Activated CD4-positive, alpha-beta memory T cell treated with anti-CD3 and anti-CD28 coated beads for 36 hours (primary cell): ENCODE results near the gene MYH14. TPM values are rescaled to one million over a fixed set of nuclear protein-coding genes. Genes with fewer than 3 reads are reported as not detected.
"Not testable (repeated sequence)": the region's sequence is repeated elsewhere in the genome, so short reads cannot be mapped to it uniquely, and the experiment has no call there.

ENCODE experiments used
- CTCF ChIA-PET: fragments of 350-600 bp; sonication (Branson Sonifier 250); formaldehyde crosslinking; loops from one replicate; lab custom pipeline; 2021; ENCODE audit warnings: antibody characterized with exemption, inconsistent platforms; lab: Charles Lee
- POLR2A ChIA-PET: fragments of 350-600 bp; sonication (Branson Sonifier 250); formaldehyde crosslinking; loops from one replicate; lab custom pipeline; 2021; ENCODE audit warnings: antibody characterized with exemption; lab: Charles Lee
- DNase-seq: peaks from one replicate; pipeline ENCODE4 v3.0.0-alpha.2; 2020
- H3K27ac Mint-ChIP-seq: one replicate; pipeline ENCODE4 v1.8.0; 2021; ENCODE audit warnings: mixed read lengths
- H3K27me3 Mint-ChIP-seq: one replicate; pipeline ENCODE4 v1.8.0; 2021; ENCODE audit warnings: mixed read lengths
- H3K36me3 Mint-ChIP-seq: one replicate; pipeline ENCODE4 v1.8.0; 2021; ENCODE audit warnings: mixed read lengths
- H3K4me1 Mint-ChIP-seq: one replicate; pipeline ENCODE4 v1.8.0; 2021; ENCODE audit warnings: low read depth, mixed read lengths
- H3K4me3 Mint-ChIP-seq: one replicate; pipeline ENCODE4 v1.8.0; 2021; ENCODE audit warnings: mild to moderate bottlenecking, mixed read lengths
- H3K9me3 Mint-ChIP-seq: one replicate; pipeline ENCODE4 v1.8.0; 2021; ENCODE audit warnings: mixed read lengths
- intact Hi-C: fragments of 100-400 bp; cut with micrococcal nuclease; formaldehyde crosslinking; loops from one replicate; pipeline ENCODE4 v1.15.1; 2023
- total RNA-seq, 2 experiments: library from RNA; stranded (reverse); gene quantifications; one replicate each; pipeline ENCODE4 v1.2.3, GENCODE V29; 2021

MYH14 gene
- total RNA-seq, 2 experiments from 2014 or later: not detected

DNA sequence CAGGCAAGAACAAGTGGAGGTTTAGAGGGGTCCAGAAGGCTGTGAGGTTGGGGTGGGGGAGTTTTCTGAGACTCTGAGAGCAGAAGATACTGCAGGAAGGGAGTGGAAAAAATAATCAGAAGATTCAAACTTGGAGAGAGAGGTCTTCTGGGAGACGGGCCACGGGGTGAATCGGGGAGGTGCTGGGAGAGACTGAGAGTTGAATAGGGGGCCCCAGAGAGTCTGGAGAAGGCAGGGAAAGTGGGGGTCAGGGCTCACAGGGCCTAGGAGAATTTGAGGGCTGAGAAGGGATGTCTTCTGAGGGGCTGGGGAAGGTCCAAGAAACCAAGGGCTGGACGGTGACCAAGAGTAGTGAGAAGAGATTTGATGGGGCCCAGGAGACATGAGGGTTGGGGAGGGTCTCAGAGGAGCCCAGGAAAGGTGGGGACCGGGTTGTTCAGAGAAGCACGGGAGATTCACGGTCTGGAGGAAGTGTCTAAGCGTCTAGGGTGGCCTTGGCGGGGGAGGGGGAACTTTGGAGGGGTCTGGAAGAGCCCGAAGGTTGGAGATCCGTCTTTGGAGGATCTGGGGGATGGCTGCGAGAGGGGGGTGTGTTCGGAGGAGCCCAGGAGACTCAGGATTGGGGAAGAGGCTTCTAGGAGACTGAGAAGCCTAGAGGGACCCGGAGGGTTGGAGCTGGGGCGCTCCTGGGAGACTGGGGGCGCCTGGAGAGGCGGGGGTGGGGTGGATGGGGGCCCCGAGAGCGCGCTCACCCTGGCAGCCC lies 124.2 kb downstream of the MYH14 start:
- intact Hi-C loops: loop anchor here (2.0 to 10.0 kb wide), 4 partner anchors 35 to 650 kb away; partner anchors contain the start of genes PRMT1, VRK3 and ZNF473
- H3K27ac Mint-ChIP-seq: peak overlapping the region; percentile 16
- no peaks in the 10 kb centered on the region for H3K9me3 Mint-ChIP-seq
- ChIA-PET CTCF (interaction anchor here (0.7 to 1.9 kb wide), 8 partner anchors 13 to 180 kb away, joined by 3 to 11 read pairs (median 6); no protein-coding TSS in a partner anchor), POLR2A (no interaction called here)
- peaks cover 41% of the 10 kb centered on the region for H3K27me3 Mint-ChIP-seq
- H3K4me3 Mint-ChIP-seq: peak overlapping the region; percentile 60
- no peak for DNase-seq
- H3K36me3 Mint-ChIP-seq: peaks cover 20% of the 10 kb centered on the region
- H3K4me1 Mint-ChIP-seq: peaks cover 53% of the 10 kb centered on the region

DNA sequence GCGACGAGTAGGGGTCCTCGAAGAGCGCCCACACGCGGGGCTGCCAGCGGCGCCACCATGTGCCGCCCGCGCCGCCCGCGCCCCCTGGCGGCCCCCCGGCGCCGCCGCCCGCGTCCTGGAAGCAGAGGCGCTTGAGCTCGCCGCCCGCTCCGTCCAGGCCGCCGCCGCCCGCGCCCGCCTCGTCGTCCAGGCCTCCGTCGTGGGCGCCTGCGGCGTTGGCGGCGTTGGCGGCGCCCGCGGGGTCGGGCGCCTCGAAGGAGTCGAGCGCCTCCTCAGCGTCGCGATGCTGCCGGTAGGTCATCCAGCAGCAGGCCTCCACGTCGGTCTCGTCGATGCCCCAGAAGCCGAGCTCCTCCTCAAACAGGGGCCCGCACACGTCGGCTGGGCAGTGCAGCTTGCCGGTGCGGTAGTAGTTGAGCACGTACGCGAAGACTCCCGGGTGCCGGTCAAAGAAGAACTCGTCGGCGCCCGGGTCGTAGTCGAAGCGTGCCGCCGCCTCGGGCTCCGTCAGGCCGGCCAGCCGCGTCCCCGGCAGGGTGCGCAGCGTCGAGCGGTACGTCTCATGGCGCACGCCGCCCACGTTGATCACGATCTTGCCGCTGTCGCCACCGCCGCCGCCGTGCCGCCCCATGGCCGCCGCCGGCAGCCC lies 124.9 kb downstream of the MYH14 start:
- peaks cover 44% of the 10 kb centered on the region for H3K27me3 Mint-ChIP-seq
- peaks cover 17% of the 10 kb centered on the region for H3K36me3 Mint-ChIP-seq
- DNase-seq: peak; percentile 32
- H3K4me1 Mint-ChIP-seq: peaks cover 57% of the 10 kb centered on the region
- intact Hi-C loops: loop anchor here (2.0 to 10.0 kb wide), 4 partner anchors 34 to 651 kb away; partner anchors contain the start of genes PRMT1, VRK3 and ZNF473
- H3K4me3 Mint-ChIP-seq: no peak overlapping the region
- CTCF ChIA-PET: interaction anchor here (0.7 to 1.9 kb wide), 10 partner anchors 12 to 181 kb away, joined by 3 to 11 read pairs (median 4); no protein-coding TSS in a partner anchor
- no peak overlapping the region for H3K27ac Mint-ChIP-seq
- H3K9me3 Mint-ChIP-seq: no peaks in the 10 kb centered on the region
- POLR2A ChIA-PET: interaction anchor here (1.2 kb wide), 1 partner anchor 24 kb away, joined by 3 read pairs; no protein-coding TSS in a partner anchor

DNA sequence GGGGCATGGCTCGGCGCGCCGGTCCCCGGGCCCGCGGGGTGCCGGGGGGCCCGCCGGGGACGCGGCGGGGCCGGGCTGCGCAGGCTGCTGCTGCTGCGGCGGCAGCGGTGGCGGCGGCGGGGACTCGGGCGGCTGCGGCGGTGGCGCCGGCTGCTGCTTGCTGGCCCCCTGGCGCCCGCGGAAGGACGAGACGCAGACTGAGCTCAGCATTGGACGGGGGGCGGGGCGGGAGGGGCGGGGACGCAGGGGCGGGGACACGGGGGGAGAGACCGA lies 125.4 kb downstream of the MYH14 start:
- no peak overlapping the region for H3K4me3 Mint-ChIP-seq
- no peak overlapping the region for H3K27ac Mint-ChIP-seq
- intact Hi-C loops: loop anchor here (1.0 to 10.0 kb wide), 6 partner anchors 18 to 652 kb away; partner anchors contain the start of genes PRMT1, VRK3 and ZNF473
- no peak for DNase-seq
- ChIA-PET CTCF (interaction anchor here (0.7 to 1.9 kb wide), 9 partner anchors 11 to 74 kb away, joined by 3 to 11 read pairs (median 5); partner anchors contain the start of gene NR1H2), POLR2A (interaction anchor here (1.2 kb wide), 1 partner anchor 23 kb away, joined by 3 read pairs; no protein-coding TSS in a partner anchor)
- H3K27me3 Mint-ChIP-seq: peaks cover 49% of the 10 kb centered on the region
- H3K4me1 Mint-ChIP-seq: peaks cover 62% of the 10 kb centered on the region
- H3K9me3 Mint-ChIP-seq: no peaks in the 10 kb centered on the region
- H3K36me3 Mint-ChIP-seq: peaks cover 20% of the 10 kb centered on the region

DNA sequence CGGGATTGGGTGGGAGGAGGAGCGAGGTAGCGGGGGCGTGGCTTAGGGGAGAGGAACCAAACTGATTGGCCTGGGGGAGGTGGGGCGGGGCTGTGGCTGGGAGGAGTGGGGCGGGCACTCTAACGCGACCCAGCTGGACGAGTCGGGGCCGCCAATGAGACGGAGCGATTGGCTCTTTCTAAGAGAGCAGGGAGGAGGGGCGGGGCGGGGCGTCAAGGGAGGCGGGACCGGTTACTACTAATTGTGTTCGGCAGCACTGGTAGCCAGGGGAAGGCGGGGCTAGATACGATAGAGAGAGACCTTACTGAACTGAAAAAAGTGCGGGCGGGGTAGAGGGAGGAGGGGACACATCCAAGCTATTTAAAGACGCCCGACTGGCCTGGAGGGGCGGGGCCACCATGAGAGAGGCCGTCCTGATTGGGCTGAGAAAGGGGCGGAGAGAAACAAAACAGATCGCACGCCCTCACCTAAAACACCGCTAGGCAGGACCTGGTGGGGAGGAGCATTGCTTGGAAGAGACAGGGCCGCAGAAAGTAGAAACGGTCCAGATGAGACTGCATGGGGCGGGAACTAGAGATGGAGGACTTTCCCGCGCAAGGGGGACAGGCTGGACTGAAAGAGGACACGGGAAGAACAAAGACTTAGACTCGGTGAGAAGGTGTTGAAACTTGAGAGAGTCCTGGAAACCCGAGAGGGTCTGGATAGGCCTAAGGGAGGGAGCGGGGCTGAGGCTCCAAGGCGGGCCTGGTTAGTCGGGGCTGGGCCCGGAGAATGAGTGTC lies 125.9 kb downstream of the MYH14 start, which contains the start of gene KCNC3:
Gene KCNC3 (minus strand): TSS at position 232 of the 780 bp plus-strand sequence. CDS start 295 bp downstream, outside the sequence.
- H3K27me3 Mint-ChIP-seq: peaks cover 49% of the 10 kb centered on the region
- DNase-seq: peak; percentile 100
- peaks cover 67% of the 10 kb centered on the region for H3K4me1 Mint-ChIP-seq
- peak within 1 kb of the TSS; percentile 82 for H3K4me3 Mint-ChIP-seq
- no peaks in the 10 kb centered on the region for H3K9me3 Mint-ChIP-seq
- H3K36me3 Mint-ChIP-seq: peaks cover 21% of the 10 kb centered on the region
- H3K27ac Mint-ChIP-seq: peak within 1 kb of the TSS; percentile 88
- ChIA-PET CTCF (interaction anchor here (0.7 to 1.9 kb wide), 9 partner anchors 11 to 75 kb away, joined by 3 to 11 read pairs (median 5); partner anchors contain the start of gene NR1H2), POLR2A (interaction anchor here (1.2 kb wide), 1 partner anchor 23 kb away, joined by 3 read pairs; no protein-coding TSS in a partner anchor)
- intact Hi-C loops: loop anchor here (1.0 to 10.0 kb wide), 6 partner anchors 18 to 652 kb away; partner anchors contain the start of genes PRMT1, VRK3 and ZNF473

DNA sequence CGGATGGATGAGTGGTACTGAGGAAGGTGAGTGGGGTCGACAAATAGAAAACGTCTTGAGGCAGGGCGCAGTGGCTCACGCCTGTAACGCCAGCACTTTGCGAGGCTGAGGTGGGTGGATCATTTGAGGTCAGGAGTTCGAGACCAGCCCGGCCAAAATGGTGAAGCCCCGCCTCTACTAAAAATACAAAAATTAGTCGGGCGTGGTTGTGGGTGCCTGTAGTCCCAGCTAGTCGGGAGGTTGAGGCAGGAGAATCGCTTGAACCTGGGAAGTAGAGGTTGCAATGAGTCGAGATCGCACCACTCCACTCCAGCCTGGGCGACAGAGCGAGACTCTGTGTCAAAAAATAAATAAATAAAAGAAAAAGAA lies 126.5 kb downstream of the MYH14 start:
- H3K9me3 Mint-ChIP-seq, POLR2A ChIA-PET: not testable (repeated sequence)
- Mint-ChIP-seq H3K36me3 (peaks cover 21% of the 10 kb centered on the region), H3K4me3 (peak overlapping the region; percentile 82), H3K27me3 (peaks cover 49% of the 10 kb centered on the region), H3K4me1 (peaks cover 71% of the 10 kb centered on the region), H3K27ac (peak overlapping the region; percentile 88)
- intact Hi-C loops: loop anchor here (1.0 to 10.0 kb wide), 7 partner anchors 17 to 653 kb away; partner anchors contain the start of genes PRMT1, VRK3 and ZNF473
- DNase-seq: peak; percentile 49
- CTCF ChIA-PET: interaction anchor here (1.9 kb wide), 1 partner anchor 29 kb away, joined by 11 read pairs; no protein-coding TSS in a partner anchor

DNA sequence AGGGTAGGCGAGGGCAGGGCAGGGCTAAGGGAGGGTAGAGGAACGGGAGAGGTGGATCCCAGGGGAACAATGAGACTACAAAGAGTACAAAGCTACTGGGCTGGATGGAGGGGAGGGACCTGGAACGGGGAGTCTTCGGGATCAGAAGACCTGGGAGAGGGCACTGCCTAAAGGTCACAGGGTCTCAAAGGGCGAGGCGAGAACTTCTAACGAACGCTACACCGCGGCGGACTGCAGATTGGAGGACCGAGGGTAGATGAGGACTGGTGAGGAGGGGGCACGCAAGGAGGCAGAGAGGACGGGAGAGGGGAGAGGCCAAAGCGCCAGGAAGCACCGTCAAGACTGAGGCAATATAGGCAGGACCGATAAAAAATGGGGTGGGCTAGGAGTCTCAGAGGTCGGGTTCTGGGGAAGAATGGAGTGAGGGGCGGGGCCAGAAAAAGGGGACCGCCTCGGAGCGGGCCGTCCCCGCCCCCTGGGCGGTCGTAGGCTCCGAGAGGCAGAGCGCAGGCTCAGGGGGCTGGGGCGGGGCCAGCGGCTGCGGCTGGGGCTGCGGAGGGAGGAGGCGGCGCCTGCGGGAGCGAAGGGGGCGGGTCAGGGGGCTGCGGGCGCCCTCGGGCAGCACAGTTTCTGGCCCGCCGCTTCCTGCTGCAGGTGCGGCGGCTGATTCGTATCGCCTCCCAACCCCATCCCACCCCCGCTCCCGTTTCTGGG lies 127.1 kb downstream of the MYH14 start:
- CTCF ChIA-PET: no interaction called here

DNA sequence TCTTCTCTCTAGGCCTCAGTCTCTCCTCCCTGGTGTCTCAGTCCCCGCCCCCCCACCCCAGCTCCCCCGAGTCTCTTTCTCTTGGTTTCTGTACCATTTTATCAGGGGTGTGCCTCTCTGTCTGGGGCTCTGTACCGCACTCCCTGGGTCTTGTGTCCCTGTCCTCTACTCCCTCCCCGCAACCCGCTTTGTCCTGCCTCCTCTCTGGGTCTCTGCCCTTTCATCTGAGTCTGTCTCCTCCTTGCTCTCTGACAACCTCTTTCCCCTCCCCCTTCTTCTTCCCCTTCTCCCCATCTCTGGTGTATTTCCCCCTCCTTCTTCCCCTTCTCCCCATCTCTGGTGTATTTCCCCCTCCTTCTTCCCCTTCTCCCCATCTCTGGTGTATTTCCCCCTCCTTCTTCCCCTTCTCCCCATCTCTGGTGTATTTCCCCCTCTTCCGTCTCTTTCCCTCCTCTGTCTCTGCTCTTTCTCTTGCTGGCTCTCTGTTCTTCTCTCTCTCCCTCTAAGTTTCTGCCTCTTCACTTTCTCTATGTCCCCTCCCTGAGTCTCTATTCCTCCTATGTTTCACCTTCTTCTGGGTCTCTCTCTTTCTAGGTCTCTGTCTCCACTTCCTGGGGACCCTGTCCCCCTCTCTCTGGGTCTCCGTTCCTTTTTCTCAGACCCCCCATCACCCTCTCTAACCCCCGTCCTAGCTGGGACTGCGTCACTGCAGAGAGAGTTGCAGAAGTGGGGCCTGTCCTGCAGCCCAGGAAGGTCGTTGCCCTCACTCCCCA lies 128.0 kb downstream of the MYH14 start:
- peak overlapping the region; percentile 79 for H3K4me3 Mint-ChIP-seq
- ChIA-PET CTCF (no interaction called here), POLR2A (no interaction called here)
- peak; percentile 45 for DNase-seq
- H3K27ac Mint-ChIP-seq: peak overlapping the region; percentile 83
- H3K9me3 Mint-ChIP-seq: no peaks in the 10 kb centered on the region
- intact Hi-C loops: loop anchor here (10.0 kb wide), 1 partner anchor 473 kb away; no protein-coding TSS in a partner anchor
- H3K27me3 Mint-ChIP-seq: peaks cover 49% of the 10 kb centered on the region
- peaks cover 29% of the 10 kb centered on the region for H3K36me3 Mint-ChIP-seq
- H3K4me1 Mint-ChIP-seq: peaks cover 74% of the 10 kb centered on the region

More for the DNA sequence above, 127.1 kb downstream of the MYH14 start:
- H3K9me3 Mint-ChIP-seq: no peaks in the 10 kb centered on the region
- POLR2A ChIA-PET: no interaction called here
- DNase-seq: peak; percentile 94
- peaks cover 25% of the 10 kb centered on the region for H3K36me3 Mint-ChIP-seq
- peak overlapping the region; percentile 82 for H3K4me3 Mint-ChIP-seq
- intact Hi-C loops: loop anchor here (10.0 kb wide), 1 partner anchor 474 kb away; no protein-coding TSS in a partner anchor
- H3K27ac Mint-ChIP-seq: peak overlapping the region; percentile 88
- H3K27me3 Mint-ChIP-seq: peaks cover 52% of the 10 kb centered on the region
- peaks cover 76% of the 10 kb centered on the region for H3K4me1 Mint-ChIP-seq

DNA sequence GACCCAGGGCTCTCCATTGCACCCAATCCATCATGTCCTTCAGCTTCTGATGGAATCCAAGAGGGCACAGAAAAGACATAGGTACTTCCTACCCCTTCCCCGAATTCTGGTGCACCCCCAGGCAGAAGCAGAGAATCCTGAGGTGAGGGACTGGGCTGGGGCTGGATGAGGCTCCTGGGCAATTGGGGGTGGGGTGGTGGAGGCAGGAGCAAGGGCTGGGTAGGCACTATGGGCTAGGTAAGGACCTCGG lies 128.5 kb downstream of the MYH14 start:
- Mint-ChIP-seq H3K27ac (peak overlapping the region; percentile 83), H3K4me1 (peaks cover 69% of the 10 kb centered on the region), H3K27me3 (peaks cover 44% of the 10 kb centered on the region), H3K9me3 (no peaks in the 10 kb centered on the region), H3K4me3 (peak overlapping the region; percentile 79), H3K36me3 (peaks cover 27% of the 10 kb centered on the region)
- no peak for DNase-seq
- ChIA-PET POLR2A (no interaction called here), CTCF (no interaction called here)
- intact Hi-C loops: loop anchor here (10.0 kb wide), 1 partner anchor 473 kb away; no protein-coding TSS in a partner anchor

DNA sequence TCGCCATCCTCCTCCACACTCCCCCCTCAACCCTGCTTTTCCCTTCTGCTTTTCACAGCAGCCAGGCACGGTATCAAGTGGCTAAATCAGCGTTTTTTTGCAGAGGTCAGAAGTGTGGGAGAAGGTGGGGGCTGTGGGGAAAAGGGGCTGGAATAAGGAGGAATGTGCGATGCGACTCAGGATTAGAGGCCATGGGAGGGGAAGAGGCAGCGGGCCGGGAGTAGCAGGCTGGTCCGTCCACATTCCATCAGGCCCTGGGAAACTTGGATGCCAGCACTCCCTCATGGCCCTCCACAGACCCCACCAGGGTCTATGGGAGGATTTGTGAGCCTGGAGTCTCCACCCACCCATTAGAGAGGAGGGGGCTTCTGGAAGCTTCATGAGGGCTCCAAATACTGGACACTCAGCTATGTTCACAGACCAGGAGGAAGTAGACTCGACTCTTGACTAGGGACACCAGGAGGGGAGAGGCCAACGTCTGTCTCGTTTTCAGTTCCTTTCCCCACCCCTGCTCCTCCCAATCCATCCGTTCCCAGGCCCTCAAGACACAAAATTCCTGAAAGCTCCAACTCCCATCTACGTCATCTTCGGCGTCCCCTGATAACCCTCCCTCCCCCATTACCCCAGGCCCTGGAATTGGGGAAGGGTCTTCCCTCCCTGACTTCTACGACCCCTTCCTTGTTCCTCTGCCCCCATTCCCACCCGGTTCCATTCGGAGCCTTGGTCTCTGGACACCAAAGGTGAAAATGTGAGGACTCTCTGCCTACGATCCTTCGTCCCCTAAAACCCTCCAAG lies 129.0 kb downstream of the MYH14 start:
- peaks cover 64% of the 10 kb centered on the region for H3K4me1 Mint-ChIP-seq
- intact Hi-C loops: loop anchor here (1.0 to 10.0 kb wide), 3 partner anchors 44 to 472 kb away; partner anchors contain the start of genes NR1H2 and POLD1
- peak; percentile 17 for DNase-seq
- H3K9me3 Mint-ChIP-seq: no peaks in the 10 kb centered on the region
- ChIA-PET CTCF (interaction anchor here (1.5 to 2.0 kb wide), 3 partner anchors 25 to 128 kb away, joined by 4 to 11 read pairs (median 6); no protein-coding TSS in a partner anchor), POLR2A (no interaction called here)
- peaks cover 39% of the 10 kb centered on the region for H3K27me3 Mint-ChIP-seq
- H3K4me3 Mint-ChIP-seq: peak overlapping the region; percentile 79
- H3K36me3 Mint-ChIP-seq: peaks cover 24% of the 10 kb centered on the region
- H3K27ac Mint-ChIP-seq: peak overlapping the region; percentile 83
